Upper lobe of left lung (tissue), 4 donors: ENCODE data around the gene UBE2J2.

Experiments
- POLR2A ChIP-seq, 4 donors: fragments of 450-650 bp; IDR thresholded peaks; one replicate each; pipeline ENCODE4 v1.5.1; 2016 to 2017; ENCODE audit warnings: antibody characterized with exemption in 4 of 4, mild to moderate bottlenecking in 2 of 4
- POLR2AphosphoS5 ChIP-seq, 2 donors: sonication (generic); formaldehyde crosslinking; IDR thresholded peaks; one replicate each; pipeline ENCODE4 v1.5.1; 2017; ENCODE audit warnings: antibody characterized with exemption in 2 of 2

DNA sequence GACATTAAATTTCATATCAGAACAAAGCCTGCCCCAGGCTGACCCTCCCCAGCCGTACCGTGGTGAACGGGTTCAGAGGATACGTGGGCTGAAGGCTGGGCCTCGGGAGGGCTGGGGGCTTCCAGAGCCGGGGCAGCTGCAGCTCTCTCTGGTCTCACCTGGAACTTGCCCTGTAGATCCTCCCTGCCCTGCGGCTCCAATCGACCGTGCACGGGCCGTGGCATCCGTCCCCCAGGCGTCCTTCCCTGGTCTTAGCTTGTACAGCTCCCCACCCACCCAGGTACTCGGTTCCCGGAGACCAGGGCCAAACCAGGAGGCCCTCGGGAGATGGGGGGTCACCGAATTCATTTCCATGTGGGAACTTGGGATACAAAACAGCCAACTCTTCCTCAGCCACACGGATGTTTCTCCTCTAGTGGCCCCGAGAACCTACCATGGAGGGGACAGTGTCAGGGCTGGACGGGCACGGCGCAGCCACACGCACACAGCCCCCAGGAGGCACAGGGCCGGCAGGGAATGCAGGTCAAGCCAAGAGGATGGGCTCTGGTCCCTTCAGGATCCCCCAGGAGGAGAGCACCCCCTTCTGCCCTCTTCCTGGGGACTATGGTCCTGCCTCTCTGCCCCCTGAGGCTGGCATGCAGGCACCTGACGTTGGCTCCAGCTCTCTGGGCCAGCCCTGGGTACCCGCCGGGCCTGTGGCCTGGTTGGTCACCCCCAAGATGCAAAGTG, 38.5 kb downstream of the UBE2J2 start:
- TF ChIP-seq POLR2AphosphoS5 (IDR thresholded peaks at IDR 0.05) (no peak), POLR2A (IDR thresholded peaks at IDR 0.05) (no peak)
